ENCODE results near the gene VSIG4.
"Not testable (repeated sequence)": the region's sequence is repeated elsewhere in the genome, so short reads cannot be mapped to it uniquely, and the experiment has no call there.

VSIG4 gene

DNA sequence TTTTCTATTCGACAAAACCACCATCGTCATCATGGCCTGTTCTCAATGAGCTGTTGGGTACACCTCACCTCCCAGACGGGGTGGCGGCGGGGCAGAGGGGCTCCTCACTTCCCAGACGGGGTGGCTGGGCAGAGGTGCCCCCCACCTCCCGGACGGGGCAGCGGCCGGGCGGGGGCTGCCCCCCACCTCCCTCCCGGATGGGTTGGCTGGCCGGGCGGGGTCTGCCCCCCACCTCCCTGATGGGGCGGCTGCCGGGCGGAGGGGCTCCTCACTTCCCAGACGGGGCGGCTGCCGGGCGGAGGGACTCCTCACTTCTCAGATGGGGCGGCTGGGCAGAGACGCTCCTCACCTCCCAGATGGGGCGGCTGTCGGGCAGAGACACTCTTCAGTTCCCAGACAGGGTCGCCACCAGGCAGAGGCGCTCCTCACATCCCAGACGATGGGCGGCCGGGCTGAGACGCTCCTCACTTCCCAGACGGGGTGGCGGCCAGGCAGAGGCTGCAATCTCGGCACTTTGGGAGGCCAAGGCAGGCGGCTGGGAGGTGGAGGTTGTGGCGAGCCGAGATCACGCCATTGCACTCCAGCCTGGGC, 64.6 kb downstream of the VSIG4 start:
- not testable (repeated sequence) for DNase-seq (ENCODE audit: low read depth)

All from stimulated activated CD8-positive, alpha-beta memory T cell treated with anti-CD3 and anti-CD28 coated beads, Interleukin-7, amount 100 ng/mL, for 24 hours (primary cell).